HG02970 (cell line): Measurements from ENCODE around the gene PPP3R2.

Experiments
- ATAC-seq: cut with Tn5 transposase; IDR thresholded peaks from one replicate; pipeline ENCODE4 v1.9.1; 2021; ENCODE audit warnings: mild to moderate bottlenecking, moderate library complexity, moderate number of reproducible peaks; ENCODE audit not compliant: unreplicated experiment, low FRiP score

Gene PPP3R2, protein sequence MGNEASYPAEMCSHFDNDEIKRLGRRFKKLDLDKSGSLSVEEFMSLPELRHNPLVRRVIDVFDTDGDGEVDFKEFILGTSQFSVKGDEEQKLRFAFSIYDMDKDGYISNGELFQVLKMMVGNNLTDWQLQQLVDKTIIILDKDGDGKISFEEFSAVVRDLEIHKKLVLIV

DNA sequence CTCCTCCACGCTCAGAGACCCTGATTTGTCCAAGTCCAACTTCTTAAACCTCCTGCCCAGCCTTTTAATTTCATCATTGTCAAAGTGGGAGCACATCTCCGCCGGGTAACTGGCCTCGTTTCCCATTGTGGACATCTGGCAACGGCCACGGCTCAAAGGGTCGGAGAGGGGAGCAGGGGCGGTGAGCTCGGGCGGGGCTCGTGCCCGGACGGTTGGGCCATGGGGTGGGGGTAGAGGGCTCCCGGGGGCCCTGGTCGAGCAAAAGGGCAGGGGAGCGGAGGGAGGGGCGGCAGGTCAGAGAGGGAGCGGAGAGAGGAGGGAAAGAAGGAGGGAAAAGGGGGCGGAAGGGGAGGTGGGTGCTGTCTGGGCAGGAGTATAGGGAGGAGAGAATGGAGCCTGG lies at the start of gene PPP3R2:
Gene PPP3R2, minus strand, starts transcription at position 174 of the 400 bp plus-strand sequence. Its CDS starts 48 bp downstream, at position 126.
- no peak for ATAC-seq

DNA sequence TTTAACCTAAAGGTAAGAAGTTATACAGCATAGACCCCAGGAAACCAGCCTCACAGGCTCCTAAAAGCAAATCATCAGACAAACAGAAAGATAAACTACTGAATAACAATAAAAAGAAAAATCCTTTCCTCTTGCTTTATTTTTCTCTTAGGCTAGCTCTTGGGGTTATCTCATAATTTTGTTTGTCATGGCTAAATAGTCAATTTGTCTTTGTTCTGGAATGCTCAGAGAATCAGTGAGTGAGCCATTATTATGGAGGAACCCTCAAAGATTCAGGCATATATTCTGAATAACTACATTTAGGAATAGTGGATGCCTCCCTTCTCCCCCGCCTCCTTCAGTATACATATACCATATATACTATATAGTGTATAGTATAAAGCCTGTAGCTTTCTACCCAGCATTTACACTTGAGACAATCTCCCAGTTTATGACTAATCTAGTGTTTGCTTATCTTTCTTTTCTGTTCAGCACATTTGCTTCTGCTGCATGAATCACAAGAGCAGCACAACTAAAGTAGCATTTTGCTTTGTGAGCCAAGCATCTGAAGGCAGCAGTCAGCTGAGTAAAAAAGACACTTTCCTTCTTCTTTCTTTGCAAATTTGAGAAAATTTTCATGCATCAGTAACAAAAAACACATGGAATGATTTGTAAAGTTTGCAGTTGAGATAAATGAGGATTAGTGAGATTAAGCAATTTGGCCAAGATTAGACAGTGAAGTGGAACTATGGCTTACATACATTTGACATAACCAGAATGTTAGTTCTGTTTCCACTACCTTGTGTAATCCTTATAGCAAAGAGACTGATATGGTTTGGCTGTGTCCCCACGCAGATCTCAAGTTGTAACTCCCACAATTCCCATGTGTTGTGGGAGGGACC lies 45.3 kb upstream of the PPP3R2 start:
- ATAC-seq, result no peak

DNA sequence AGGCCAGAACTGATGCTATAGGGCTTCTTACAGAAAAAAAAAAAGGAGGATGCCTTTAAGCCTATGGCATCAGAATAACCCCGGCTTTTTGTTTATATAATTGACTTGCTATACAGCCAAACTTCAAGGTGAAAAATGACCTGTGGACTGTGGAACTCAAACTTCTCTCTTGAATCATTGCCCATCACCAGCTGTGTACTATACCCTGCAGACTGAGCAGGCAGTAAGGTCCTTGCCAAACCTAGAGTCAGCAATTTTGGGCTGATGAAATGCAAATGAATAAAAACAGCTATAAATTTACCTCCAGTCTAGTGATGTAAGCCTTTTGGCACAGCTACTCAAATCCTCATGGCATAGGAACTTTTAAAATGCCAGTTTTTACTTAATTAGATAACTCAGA lies 44.5 kb upstream of the PPP3R2 start:
- ATAC-seq, result no peak

DNA sequence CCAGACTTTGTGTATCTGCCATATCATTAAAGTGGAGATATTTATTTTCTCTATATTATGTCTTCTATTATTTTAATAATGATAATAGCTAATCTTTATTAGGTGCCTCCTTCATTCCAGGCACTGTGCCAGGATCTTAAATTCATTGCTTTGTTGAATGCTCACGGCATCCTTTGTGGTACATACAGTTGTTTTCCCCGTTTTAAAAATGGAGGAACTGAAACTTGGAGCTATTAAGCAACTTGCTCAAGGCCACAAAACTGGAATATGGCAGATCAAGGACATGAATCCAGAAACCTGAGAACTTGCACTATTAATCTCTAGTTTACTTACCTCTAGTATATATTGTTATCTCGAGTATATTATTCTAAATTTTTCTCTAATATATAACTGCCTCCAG lies 41.5 kb upstream of the PPP3R2 start:
- ATAC-seq, result no peak

DNA sequence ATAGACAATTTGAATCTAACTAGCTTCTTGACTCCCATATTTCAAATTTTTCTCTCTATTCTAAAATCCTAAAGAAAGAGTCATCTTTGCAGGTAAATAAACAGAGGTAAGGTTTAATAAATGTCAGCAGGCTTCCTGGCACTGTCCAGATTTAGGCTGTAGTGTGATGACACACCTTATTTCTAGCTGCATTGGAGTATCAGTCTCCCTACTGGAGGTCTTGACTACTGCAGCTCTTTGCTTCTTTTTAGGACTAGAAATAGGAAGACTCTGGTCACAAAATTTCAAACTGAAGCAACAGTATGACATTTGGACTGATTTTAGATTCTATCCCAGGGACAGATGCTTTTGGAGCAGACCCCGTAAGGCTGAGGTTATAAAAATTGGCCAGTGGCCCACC lies 40.7 kb upstream of the PPP3R2 start:
- ATAC-seq, result no peak

DNA sequence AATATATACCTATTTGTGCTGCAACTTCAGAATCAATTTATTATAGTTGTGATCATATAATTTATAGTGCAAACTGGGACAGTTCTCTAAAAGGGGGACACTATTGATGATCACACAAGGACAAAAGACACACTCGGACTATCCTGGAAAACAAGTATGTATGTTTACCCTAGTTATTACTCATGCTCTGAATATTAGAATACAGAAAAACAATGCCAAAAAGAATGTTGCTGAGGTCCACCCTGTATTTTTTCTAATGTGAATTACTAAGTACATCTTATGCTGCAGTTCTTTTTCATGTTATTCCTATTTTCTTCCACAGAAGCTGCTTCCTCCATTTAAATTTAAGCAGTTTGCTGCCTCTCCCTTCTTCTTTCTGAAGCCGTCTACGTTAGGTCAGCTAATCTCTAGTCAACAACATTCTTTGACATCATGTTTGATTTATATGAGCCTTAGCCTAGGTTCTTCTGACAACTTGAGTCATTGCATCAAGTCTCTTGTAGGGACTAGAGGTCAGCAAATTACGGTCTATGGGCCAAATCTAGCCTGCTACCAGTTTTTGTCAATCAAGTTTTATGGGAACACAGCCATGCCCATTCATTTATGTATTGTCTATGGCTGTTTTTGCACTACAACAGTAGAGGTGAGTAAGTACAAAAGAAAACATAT lies 40.1 kb upstream of the PPP3R2 start:
- no peak for ATAC-seq

DNA sequence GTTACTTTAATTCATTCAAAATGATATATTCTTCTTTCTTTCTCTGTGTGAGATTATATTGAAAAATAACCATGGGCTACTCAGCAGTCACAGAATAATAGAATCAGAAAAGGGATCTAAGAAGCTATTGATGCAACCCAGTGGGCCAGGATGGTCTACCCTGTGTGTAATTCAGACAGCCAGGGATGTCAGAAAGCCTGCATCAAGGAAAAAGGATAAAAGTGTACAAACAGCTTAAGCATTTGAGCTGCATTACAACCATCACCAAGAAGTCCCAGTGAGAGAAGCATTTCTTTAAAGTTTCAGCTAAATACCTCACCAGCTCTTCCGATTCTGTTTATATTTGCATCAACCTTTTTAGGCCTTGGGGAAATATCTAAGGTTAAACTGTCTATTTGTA lies 37.8 kb upstream of the PPP3R2 start:
- no peak for ATAC-seq

DNA sequence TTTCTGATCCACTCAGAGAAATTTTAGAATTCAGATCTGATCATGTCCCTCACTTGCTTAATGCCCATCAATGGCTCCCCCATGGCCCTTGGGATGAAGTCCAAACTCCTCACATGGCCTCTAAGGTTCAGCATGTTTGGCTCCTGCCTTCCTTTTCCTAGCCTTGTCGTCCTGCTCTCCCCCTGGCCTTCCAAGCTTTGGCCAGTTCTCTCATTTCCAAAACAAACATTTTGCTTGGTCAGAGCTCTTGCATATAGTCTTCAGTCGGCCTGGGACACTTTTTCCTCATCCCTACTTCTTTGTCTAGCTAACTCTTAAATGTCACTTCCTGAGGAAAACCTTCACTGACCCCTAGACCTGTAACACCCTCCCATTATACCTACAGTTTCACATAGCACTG lies 37.1 kb upstream of the PPP3R2 start:
- no peak for ATAC-seq

DNA sequence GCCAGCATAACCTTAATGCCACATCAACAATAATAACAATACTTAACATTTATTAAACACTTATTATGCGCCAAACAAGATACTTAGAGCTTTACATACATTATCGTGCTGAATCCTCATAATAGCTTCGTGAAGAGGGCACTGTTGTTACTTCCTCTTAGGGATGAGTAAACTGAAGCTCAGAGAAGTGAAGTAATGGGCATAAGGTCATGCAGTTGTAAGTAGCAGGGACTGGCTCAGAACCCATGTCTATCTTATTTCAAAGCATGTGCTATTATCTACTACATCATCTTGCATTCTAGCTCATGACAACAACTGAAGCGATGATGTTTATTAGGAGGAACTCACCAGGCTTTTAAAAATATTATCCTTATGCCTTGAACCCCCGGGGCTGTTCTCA lies 34.9 kb upstream of the PPP3R2 start:
- ATAC-seq, result no peak

DNA sequence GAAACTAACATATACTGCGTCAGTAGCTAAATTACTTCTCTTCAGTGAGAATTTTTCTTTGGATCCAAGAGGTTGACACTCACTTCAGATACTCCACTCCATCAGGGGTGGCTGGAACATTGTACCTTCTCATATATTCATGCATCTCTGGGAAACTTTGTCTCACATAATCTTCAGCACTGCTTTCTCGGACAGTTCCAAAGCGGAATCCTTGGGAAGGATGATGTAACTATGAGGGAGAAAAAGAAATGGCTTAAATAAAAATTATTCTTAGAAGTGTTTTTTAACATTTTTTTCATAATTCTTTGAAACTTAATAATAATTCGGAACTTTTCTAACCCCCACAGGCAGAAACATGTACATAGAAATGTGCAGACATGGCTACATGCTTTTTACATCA lies 33.4 kb upstream of the PPP3R2 start:
- ATAC-seq, result no peak

DNA sequence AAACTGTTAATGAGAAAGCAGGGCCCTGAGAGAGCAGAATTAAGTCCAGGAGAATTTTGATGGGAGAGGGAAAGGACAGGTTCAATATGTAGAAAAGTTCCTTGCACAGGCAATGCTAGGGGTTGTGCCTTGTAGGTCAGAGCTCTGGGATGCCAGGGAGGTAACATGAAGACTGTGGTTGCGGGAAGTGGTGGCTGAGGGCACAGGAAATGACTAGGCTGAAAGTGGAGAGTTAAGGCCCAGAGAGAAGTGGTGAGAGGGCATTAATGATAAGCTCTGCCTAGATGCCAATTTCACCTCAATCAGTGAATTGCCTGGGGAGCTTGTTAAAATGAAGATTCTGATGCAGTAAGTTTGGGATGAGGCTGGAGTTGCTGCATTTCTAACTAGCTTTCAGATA lies 31.5 kb upstream of the PPP3R2 start:
- no peak for ATAC-seq

DNA sequence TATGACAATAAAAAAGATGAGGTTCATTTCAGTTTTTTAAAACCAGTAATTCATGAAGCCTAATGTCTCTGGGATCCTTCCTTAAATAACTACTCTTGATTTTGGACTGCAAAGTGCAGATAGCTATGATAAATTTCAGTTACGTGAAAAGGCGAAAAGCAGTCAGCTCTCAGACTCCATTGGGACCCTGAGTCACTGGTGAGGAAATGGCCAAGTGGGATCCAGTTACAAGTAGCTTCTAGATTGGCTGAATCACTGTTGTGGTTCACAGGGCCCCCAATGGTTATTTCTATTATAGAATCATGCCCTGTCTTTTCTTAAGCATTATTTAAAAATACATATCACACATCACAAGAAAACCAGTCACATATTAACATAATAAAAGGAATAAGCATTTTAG lies 31.1 kb upstream of the PPP3R2 start:
- no peak for ATAC-seq

DNA sequence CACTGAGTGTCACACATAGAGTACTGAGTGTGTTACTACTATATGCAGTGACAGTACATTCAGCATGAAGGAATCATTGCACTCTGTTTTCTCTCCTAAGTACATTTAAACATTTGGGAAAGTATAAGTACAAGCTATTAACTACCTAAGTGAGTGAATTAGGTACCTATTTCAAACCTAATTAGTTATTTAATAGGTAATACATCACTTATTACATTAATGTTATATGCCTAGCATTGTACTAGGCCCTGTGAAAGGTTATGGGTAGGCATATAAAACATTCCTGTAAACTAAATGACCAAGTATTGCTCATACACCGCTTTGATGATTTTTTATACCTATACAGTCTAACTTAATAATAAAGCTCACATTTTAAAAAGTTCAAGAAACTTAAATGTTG lies 25.7 kb upstream of the PPP3R2 start:
- ATAC-seq, result peak; percentile 57

DNA sequence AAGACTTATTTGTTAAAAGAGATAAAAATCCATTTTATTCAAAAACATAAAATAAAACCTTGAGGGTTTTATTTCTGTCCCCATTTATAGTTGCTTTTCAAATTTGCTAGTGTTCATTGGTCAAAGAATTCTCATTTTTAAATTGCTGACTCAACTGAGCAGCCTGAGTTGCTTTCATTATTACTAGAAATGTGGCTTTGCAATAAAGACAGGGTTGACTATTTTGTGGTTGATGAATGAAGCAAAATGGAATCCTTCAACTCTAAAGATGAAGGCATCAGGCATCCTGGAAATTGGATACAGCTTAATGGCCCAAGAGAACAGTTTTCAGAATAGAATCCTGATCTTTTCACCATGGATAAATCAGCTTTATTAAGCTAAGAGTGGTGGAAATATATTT lies 23.9 kb upstream of the PPP3R2 start:
- ATAC-seq, result no peak

DNA sequence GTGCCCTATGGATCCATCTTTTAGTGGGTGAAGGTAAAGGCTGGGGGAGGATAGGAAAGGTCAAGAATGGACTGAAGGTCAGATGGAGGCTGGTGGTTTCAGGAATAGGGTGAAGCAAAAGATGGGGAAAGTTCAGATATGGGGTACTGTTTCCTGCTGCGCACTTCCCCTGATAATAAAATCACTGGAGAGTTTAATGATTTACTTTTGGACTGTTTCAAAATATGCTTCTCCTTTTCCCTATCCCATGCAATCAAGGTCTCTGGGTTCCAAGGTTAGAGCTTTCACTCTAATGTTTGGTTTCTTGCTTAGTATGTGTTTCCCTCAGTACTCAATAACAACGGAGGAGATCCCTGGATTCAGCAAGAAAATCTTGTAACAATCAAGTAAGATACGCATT lies 10.8 kb upstream of the PPP3R2 start:
- ATAC-seq, result no peak

DNA sequence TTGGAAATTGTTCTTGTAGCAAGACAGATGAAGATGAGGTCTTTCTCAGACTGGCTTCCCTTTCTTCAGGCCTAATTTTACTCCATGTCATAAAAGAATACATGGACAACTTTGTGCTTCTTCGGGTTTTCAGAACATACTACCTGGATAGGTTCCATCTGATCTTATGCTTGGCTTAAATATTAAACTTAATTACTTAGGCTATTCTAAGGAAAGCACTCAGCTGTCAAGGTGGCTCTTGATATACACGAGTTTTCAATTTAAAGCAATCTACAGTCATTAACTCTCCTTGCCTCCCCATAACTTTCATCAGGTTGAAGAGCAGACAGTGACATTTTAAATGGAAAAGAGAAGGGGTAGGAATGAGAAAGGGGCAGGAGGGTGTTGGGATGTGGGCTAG lies 9.5 kb upstream of the PPP3R2 start:
- ATAC-seq, result no peak

DNA sequence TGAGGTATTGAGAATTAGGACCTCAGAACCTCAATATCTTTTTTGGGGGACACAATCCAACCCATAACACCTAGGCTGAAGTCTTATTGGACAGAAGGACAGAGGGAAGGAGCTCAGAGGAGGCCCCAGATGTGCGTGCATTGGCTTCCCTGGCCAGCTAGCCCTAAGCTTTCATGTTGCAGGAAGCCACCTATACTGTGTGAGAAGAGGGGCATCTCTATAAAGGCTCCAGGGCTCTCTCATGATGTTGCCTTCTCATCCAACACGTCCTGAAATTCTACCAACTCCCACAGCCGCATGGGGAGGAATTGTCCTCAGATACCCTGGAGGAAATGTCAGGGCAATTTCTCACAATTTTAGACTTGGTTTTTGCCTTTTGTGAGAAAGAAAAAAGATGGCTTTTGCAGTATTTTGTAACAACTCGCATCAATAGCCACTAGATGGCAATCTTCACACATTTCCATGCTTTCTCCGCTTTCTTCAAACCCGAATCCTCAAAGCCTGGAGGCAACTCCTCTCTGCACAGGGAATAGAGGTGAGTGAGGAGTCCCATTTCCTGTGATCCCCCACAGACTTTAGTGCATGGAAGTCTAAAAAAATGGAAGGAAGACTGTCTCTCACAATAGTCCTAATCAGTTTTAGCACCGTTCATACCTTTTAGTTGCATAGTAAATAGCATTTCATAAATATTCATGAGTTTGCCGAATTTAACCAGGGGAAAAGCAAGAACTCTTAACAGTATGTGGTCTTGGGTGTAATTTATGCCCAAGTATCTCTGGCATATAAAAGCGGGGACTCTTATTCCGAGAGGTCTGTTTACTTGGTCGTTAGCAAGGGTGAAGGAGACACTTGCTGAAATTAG lies 7.4 kb upstream of the PPP3R2 start:
- ATAC-seq, result no peak

DNA sequence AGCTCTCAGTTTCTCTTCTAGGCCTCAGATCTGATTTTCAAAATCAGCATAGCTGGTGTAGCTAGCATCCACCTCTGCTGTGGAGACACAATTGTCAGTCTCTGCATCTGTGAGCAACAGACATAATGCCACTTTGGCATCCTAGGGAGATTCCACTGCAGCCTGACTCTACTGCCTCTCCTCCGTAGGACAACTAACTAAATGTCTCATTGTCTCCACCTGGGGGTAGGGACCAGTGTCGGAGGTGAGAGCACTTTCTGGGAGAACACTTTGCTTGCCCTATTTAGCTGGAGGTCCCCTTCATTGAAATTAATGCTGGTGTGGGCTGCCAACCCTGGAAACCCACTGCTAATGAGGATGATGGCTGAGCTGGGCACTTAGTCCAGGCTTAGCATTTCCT lies 1.4 kb downstream of the PPP3R2 start:
- no peak for ATAC-seq

DNA sequence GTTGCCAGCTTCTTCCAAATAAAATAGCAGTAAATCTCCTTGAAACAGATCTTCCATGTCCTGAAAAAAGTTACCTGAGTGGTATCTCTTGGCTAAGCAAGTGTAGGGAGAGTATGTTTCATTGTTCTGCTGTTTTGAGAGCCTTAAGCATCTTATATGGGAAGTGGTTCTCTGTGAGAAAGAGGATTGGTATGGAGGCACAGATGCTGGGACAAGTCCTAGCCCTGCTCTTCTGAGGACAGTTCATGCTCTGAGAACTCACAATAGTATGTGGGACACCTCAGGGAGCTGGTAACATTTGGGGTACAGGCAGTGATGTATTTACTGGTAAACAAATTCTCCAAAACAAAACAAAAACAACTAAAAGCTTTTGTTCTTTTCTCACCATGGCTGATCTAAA lies 2.0 kb downstream of the PPP3R2 start:
- ATAC-seq, result no peak

DNA sequence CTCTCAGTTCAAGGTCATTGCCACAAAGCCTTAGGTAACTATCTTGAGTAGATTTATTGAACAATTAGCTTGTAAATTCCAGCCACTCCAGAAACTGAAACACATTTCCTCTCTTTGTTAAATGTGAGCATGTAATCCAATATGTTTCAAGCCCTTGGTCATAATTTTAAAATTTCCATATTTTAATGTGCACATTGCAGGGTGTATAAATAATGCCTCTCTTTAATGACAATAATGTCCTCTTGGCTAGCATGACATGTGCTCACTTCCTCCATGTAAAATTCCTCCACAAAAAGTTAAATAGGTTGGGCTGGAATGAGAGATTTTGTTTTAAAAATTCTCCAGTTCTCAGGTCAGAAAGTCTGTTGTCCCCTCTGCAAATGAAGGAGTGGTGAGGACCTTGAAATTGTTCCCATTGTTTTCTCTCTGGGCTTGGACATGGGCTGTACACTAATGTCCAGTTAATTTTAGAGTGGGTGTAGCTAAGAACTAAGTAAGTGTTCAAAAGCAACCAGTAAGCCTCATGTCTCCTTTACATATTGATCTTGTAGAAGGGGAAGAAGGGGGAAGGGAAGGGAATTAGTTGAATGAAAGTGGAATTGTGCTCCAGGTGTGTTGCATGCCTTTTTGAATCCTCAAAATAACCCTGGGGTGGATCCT lies 2.9 kb downstream of the PPP3R2 start:
- ATAC-seq, result no peak
